ENCODE data around the gene ZNF148.

The ZNF148 gene

GRCh38 chr3:125232401-125232800 is 142.7 kb downstream of the ZNF148 start:
- in situ Hi-C loops (cut with HindIII; ENCODE audit: low sequenced_read_pairs): no loop called here

DNA sequence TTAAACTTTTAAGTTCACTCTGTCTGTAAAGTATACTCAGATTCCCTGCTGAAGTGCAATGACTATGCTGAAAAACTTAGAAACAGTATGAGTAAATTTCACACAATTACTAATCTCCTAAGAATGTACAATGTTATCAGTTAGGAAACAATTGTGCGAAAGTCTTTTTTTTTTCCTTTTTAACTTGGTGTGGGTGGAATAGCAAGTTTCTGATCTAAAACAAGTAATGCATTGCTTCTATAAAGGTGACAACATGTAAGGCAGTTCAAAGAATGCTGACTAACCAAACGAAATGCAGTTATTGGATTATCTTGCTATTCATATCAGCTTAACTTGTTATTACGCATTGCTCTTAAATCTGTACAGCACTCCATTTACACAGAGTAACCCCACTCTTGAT is 143.2 kb downstream of the ZNF148 start:
- in situ Hi-C loops (cut with HindIII; ENCODE audit: low sequenced_read_pairs): no loop called here

- in situ Hi-C loops (cut with HindIII; ENCODE audit: low sequenced_read_pairs): no loop called here
Measured at GRCh38 chr3:125229707-125230106, 145.4 kb downstream of the ZNF148 start.

- in situ Hi-C loops (cut with HindIII; ENCODE audit: low sequenced_read_pairs): no loop called here
Measured at GRCh38 chr3:125229168-125229567, 146.0 kb downstream of the ZNF148 start.

GRCh38 chr3:125221831-125222230 is 153.3 kb downstream of the ZNF148 start:
- in situ Hi-C loops (cut with HindIII; ENCODE audit: low sequenced_read_pairs): loop anchor here (5.0 to 25.0 kb wide), 2 partner anchors 50 to 460 kb away; no protein-coding TSS in a partner anchor

DNA sequence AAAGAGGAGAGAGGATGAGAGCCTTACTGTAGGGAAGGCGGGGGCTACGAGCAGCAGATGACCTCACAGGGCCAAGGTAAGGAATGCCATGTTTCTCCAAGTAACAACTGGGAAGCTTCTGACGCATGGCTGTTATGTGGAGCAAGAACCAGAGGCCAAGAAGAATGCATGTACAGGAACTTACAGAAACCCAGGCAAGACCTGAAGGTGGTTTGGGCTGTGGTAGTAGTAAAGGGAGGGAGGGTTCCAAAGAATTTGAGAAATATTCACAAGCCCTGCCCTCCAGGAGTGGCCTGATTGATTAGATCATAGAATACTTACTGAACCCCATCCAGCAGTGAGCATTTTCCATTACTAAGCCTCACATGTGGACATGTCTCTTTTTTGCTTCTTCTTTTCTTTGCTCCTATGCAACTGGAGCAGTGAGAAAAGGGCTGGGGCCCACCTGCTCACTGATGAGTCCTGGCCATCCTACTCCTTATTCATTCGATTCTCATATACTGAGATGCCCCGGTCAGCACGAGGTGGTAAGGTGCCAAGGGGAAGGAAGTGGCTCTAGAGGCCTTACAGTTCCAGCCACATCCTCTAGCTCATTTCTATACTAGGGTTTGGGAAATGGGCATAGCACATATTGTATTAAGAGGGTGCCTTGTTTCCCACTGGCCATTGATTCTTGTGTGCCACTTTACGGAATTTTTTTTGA is 154.2 kb downstream of the ZNF148 start:
- in situ Hi-C loops (cut with HindIII; ENCODE audit: low sequenced_read_pairs): loop anchor here (5.0 to 25.0 kb wide), 2 partner anchors 51 to 459 kb away; no protein-coding TSS in a partner anchor

- in situ Hi-C loops (cut with HindIII; ENCODE audit: low sequenced_read_pairs): loop anchor here (5.0 to 25.0 kb wide), 2 partner anchors 52 to 458 kb away; no protein-coding TSS in a partner anchor
Measured at GRCh38 chr3:125220183-125220582, 154.9 kb downstream of the ZNF148 start.

- in situ Hi-C loops (cut with HindIII; ENCODE audit: low sequenced_read_pairs): loop anchor here (25.0 kb wide), 1 partner anchor 457 kb away; no protein-coding TSS in a partner anchor
Measured at GRCh38 chr3:125219261-125219701, 155.8 kb downstream of the ZNF148 start.

DNA sequence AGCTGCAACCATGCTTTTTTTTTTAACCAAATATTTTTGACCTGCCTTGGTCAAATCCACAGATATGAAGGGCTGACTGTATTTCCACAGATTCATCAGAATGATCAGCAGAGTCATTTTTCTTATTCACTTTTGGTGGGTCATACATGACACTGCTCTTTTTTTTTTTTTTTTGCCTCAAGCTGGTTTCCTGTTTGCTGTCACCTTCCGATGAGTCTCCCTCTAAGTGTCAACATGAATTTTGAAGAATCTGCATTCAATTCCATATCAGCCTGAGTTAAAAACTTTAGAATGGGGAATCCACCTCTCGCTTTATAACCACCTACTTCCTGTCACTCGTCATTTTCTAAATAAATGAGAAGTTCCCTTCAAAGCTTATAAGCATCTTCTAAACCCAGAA is 160.4 kb downstream of the ZNF148 start:
- in situ Hi-C loops (cut with HindIII; ENCODE audit: low sequenced_read_pairs): loop anchor here (25.0 kb wide), 1 partner anchor 452 kb away; no protein-coding TSS in a partner anchor

GRCh38 chr3:125213946-125214542 is 161.1 kb downstream of the ZNF148 start:
- in situ Hi-C loops (cut with HindIII; ENCODE audit: low sequenced_read_pairs): loop anchor here (25.0 kb wide), 1 partner anchor 452 kb away; no protein-coding TSS in a partner anchor

DNA sequence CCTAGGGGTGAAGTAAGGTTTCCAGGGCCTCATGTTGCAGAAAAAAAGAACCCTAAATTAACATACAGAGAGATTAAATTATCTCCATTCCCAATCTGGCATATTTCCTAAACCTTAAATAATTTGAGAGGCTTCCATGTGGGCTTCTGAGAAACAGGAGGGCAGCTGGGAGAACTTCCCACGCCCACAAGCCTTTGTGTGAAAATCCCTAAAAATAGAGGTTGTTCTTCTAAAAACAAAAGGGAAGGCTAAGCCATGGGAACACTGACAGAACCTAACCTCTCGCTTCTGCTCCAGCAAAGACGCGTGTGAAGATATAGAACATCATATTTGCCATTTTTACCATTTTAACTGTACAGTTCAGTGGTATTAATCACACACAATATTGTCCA is 161.8 kb downstream of the ZNF148 start:
- in situ Hi-C loops (cut with HindIII; ENCODE audit: low sequenced_read_pairs): loop anchor here (25.0 kb wide), 1 partner anchor 451 kb away; no protein-coding TSS in a partner anchor

GRCh38 chr3:125212509-125213363 is 162.4 kb downstream of the ZNF148 start, which contains the start of gene SLC12A8:
TSS of gene SLC12A8 (minus strand) at chr3:125212748. CDS start at chr3:125211349, 1,399 bp downstream.
- in situ Hi-C loops (cut with HindIII; ENCODE audit: low sequenced_read_pairs): loop anchor here (25.0 kb wide), 1 partner anchor 450 kb away; no protein-coding TSS in a partner anchor

DNA sequence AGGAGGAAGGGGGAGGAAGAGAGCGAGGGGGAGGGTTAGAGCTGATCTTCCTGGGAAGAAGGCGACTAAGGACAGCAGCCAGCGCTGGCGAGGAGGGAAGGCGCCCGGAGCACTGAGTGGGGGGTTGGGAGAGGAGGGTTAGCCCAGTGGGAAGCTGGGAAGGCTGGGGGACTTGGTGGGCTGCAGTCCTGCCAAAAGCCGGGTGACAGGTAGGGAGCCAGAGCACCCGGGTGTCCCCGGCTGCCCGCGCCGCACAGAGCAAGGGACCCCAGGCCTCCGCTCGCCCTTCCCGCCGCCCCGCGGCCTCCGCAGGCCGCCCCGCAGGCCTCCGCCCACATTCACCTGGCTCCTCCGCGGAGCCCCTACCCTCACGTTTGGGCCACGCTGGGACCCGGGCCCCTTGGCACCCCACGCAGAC is 163.0 kb downstream of the ZNF148 start:
- in situ Hi-C loops (cut with HindIII; ENCODE audit: low sequenced_read_pairs): loop anchor here (25.0 kb wide), 1 partner anchor 450 kb away; no protein-coding TSS in a partner anchor

DNA sequence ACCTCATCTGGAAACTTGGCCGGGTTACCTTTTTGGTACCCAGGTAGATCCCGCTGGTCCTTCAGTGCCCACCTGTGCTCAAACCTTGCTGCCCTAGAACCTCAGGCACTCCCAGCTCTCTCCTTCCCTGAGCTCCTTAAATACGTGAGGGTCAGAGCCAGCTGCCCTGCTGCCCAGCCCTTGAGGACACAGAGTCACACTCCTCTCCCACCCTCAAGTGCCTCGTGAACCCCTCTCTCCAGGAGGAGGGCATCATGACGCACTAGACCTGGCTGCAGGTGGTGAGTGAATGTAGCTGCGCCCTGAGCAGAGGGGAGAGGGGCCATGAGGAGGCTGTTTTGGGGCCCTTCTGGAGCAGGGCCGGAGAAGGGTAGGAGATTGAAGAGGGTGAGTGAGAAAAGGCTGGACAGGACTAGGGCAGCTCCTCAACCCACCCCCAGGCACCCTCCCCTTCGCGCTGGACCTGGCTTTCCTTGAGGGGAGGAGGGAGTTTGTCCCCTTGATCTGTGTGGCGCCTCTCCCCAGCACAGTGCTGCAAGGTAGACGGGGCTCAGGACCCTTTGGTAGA is 163.5 kb downstream of the ZNF148 start:
- in situ Hi-C loops (cut with HindIII; ENCODE audit: low sequenced_read_pairs): loop anchor here (25.0 kb wide), 1 partner anchor 449 kb away; no protein-coding TSS in a partner anchor

DNA sequence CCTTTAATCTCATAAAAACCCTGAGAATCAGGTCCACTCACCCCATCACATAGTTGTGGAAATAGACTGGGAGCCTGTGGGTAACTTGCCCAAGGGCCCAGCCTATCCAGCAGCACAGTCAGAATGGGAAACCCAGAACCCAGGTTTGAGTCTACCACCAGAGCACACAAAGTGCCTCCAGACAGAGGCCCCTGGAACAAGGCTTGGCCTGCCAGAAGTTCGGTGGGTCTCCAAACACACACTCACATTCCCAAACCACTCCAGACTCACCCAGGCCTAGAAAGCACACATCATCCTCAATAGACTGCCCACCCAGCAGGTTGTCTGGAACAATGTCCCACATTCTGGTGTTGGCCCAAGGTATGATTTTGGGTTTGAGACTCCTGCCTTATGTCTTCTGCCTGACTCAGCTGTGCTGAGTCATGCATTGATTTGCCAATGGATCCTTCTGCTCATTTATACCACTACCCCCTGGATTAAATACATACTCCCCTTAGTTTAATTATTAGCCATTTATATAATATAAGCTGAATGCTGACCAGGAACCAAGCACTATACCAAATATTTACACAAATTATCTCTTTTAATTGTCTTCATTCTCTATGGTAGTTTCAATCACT is 167.1 kb downstream of the ZNF148 start:
- in situ Hi-C loops (cut with HindIII; ENCODE audit: low sequenced_read_pairs): loop anchor here (25.0 kb wide), 1 partner anchor 446 kb away; no protein-coding TSS in a partner anchor

DNA sequence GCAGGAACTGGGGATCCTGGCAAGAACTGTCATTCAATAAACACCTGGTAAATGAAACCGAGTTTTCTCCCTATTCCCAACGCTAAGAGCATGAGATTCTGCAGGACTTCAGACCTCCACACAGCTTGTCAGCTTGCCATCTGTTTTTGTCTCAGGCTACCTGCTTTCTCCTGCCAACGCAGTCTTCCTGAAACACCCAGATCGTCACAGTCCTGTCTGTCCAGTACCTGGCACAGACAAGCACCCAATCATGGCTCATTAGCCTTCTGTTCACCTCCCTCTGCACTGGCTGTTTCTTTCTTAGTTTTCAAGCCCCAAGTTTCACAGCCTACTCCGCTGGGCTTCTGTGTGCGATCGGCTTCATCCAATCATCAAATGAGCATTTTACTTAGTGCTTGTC is 167.6 kb downstream of the ZNF148 start:
- in situ Hi-C loops (cut with HindIII; ENCODE audit: low sequenced_read_pairs): loop anchor here (25.0 kb wide), 1 partner anchor 445 kb away; no protein-coding TSS in a partner anchor

DNA sequence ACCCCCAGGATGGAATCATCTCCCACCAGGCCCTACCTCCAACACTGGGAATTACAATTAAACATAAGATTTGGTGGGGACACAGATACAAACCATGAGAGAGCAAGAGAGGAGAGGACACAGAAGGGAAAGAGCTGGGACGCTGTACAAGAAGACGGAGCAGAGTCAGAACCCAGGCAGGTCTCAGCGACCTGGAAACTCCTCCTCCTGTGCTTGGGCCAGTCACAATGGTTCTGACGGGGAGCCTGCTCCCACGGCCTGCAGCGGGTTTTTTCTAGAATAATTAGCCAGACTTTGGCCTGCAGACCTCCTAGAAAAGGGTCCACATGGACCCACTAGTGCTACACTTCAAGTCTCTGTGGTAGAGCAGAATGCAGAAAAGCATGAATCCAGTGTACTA is 168.2 kb downstream of the ZNF148 start:
- in situ Hi-C loops (cut with HindIII; ENCODE audit: low sequenced_read_pairs): loop anchor here (25.0 kb wide), 1 partner anchor 445 kb away; no protein-coding TSS in a partner anchor

- in situ Hi-C loops (cut with HindIII; ENCODE audit: low sequenced_read_pairs): loop anchor here (25.0 kb wide), 1 partner anchor 441 kb away; no protein-coding TSS in a partner anchor
Measured at GRCh38 chr3:125203731-125204130, 171.4 kb downstream of the ZNF148 start.

DNA sequence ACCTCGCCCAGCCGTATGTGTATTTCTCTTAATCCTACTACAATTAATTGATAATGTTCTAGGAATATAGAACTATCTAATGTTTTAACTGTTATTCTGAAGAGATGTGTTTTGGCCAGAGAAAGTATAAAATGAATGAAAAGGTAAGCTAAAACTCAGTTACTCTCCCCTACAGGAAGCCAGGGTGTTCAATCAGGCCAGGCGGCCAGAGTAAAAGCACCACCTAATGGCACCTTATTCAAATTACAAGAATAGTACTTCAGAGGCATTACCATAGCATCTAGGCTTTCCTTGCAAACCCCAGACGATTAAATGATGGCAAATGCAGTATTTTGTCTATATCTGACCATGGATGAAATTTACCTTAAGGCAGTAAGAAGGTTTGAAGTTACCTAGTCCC is 172.9 kb downstream of the ZNF148 start:
- in situ Hi-C loops (cut with HindIII; ENCODE audit: low sequenced_read_pairs): loop anchor here (25.0 kb wide), 1 partner anchor 440 kb away; no protein-coding TSS in a partner anchor
